OCI-LY7 (cell line): Measurements from ENCODE around the gene ACIN1.

Experiments used
- CTCF ChIP-seq: fragments of 200-600 bp; sonication (generic); conservative IDR thresholded peaks from 2 replicates; pipeline ENCODE4 v1.5.1; 2014; ENCODE audit warnings: mild to moderate bottlenecking, antibody characterized with exemption, low read length, moderate library complexity, mixed read lengths
- EZH2phosphoT487 ChIP-seq: fragments of 200-600 bp; sonication (generic); IDR thresholded peaks from 2 replicates; pipeline ENCODE4 v1.6.1; 2018; ENCODE audit warnings: low read depth, borderline replicate concordance, mild to moderate bottlenecking, mixed run types, antibody characterized with exemption, low read length, moderate library complexity, mixed read lengths

GRCh38 chr14:23079716-23080115, 15.2 kb downstream of the ACIN1 start:
- TF ChIP-seq CTCF (no peak), EZH2phosphoT487 (no peak)
